GM23248 (cell line): Measurements from ENCODE around the gene PTPRD.

Experiments used
- EZH2 ChIP-seq: fragments of 200-600 bp; sonication (generic); IDR thresholded peaks from 2 replicates; pipeline ENCODE4 v1.6.1; 2018; ENCODE audit warnings: antibody characterized with exemption, mild to moderate bottlenecking; ENCODE audit not compliant: insufficient read depth, poor library complexity, severe bottlenecking
- EZH2phosphoT487 ChIP-seq: fragments of 200-600 bp; sonication (generic); IDR thresholded peaks from 2 replicates; pipeline ENCODE4 v1.6.1; 2018; ENCODE audit warnings: antibody characterized with exemption, moderate library complexity, mild to moderate bottlenecking, low read depth; ENCODE audit not compliant: insufficient read depth

GRCh38 chr9:9904041-9904440 is 708.8 kb downstream of the PTPRD start:
- TF ChIP-seq EZH2 (no peak), EZH2phosphoT487 (no peak)
